Measurements from ENCODE around the gene ZNF787.

Gene ZNF787

GRCh38 chr19:56113074-56113632, 7.9 kb downstream of the ZNF787 start:
- H3K4me3 ChIP-seq (ENCODE audit: control insufficient read depth, low read depth, low read length): no peak overlapping the region
- TF ChIP-seq, protein P1, sequence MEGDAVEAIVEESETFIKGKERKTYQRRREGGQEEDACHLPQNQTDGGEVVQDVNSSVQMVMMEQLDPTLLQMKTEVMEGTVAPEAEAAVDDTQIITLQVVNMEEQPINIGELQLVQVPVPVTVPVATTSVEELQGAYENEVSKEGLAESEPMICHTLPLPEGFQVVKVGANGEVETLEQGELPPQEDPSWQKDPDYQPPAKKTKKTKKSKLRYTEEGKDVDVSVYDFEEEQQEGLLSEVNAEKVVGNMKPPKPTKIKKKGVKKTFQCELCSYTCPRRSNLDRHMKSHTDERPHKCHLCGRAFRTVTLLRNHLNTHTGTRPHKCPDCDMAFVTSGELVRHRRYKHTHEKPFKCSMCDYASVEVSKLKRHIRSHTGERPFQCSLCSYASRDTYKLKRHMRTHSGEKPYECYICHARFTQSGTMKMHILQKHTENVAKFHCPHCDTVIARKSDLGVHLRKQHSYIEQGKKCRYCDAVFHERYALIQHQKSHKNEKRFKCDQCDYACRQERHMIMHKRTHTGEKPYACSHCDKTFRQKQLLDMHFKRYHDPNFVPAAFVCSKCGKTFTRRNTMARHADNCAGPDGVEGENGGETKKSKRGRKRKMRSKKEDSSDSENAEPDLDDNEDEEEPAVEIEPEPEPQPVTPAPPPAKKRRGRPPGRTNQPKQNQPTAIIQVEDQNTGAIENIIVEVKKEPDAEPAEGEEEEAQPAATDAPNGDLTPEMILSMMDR (conservative IDR thresholded peaks at IDR 0.05; ENCODE audit: control insufficient read depth, insufficient read depth, low read depth, low read length): no peak
- no peak for DNase-seq (ENCODE audit: low read depth)

DNA sequence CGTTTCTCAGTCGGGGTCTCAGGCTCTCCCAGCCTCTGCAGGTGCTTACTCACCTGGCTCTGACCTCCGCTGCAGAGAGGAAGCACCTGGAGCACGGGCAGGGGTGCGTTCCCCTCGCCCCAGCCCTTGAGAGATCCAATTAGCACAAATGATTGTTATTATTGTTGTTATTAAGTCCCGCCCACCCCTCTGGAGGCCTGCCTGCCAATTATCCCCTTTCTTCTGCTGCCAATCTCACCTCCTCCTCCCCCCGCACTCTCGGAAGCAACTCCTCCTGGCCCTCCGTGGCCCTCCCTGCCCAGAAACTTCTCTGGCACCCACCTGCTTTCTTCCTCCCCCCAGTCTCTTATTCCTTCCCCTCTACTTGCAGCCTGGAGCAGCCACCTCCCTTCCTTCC, 8.8 kb downstream of the ZNF787 start:
- TF ChIP-seq, protein P1 (conservative IDR thresholded peaks at IDR 0.05; ENCODE audit: control insufficient read depth, insufficient read depth, low read depth, low read length): no peak
- DNase-seq (ENCODE audit: low read depth): no peak
- no peak overlapping the region for H3K4me3 ChIP-seq (ENCODE audit: control insufficient read depth, low read depth, low read length)

DNA sequence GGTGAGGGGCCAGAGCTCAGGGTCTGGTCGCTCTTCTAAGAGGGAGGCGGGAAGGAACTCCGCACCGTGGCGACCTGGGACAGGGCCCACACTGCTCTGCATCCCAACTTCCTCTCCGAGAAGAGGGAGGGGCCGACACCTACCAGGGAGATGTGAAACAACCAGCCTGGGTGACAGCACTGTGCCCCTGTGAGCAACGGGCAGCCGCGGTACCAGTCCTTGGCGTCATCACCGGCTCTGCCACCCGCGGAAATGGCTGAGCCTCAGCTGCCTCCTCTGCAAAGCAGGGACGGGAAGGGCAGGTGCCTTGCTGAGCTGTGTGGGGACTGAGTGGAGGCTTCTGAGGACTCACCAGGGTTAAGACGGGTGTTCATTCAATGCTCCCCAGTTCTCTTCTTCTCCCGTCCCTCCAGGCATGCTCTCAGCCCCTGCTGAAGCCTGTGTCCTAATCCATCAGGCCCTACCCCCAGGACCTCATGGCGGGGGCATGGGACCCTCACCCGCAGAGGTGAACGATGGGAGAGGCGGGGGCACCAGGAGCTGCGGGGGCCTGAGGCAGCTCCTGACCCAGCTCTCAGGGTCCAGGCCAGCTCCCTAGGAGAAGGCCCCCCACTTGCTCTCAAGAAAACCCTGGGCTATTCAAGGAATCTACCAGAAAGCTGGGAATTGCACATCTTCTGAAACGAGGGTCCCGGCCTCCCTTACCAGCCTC, 9.3 kb downstream of the ZNF787 start:
- no peak overlapping the region for H3K4me3 ChIP-seq (ENCODE audit: control insufficient read depth, low read depth, low read length)
- TF ChIP-seq, protein P1 (conservative IDR thresholded peaks at IDR 0.05; ENCODE audit: control insufficient read depth, insufficient read depth, low read depth, low read length): no peak
- no peak for DNase-seq (ENCODE audit: low read depth)

- no peak overlapping the region for H3K4me3 ChIP-seq (ENCODE audit: control insufficient read depth, low read depth, low read length)
- DNase-seq (ENCODE audit: low read depth): peak; percentile 59
- TF ChIP-seq, protein P1 (conservative IDR thresholded peaks at IDR 0.05; ENCODE audit: control insufficient read depth, insufficient read depth, low read depth, low read length): no peak
These were observed 10.3 kb downstream of the ZNF787 start for GRCh38 chr19:56110515-56111448.

GRCh38 chr19:56109226-56109625, 11.9 kb downstream of the ZNF787 start:
- peak; percentile 47 for DNase-seq (ENCODE audit: low read depth)
- TF ChIP-seq, protein P1 (conservative IDR thresholded peaks at IDR 0.05; ENCODE audit: control insufficient read depth, insufficient read depth, low read depth, low read length): no peak
- H3K4me3 ChIP-seq (ENCODE audit: control insufficient read depth, low read depth, low read length): no peak overlapping the region

- no peak for DNase-seq (ENCODE audit: low read depth)
- TF ChIP-seq, protein P1 (conservative IDR thresholded peaks at IDR 0.05; ENCODE audit: control insufficient read depth, insufficient read depth, low read depth, low read length): no peak
- no peak overlapping the region for H3K4me3 ChIP-seq (ENCODE audit: control insufficient read depth, low read depth, low read length)
These were observed 12.5 kb downstream of the ZNF787 start for GRCh38 chr19:56108447-56109195.
